A673 (cell line): ENCODE measurements around the gene EEF1G. TPM values are rescaled to one million over a fixed set of nuclear protein-coding genes. Genes with fewer than 3 reads are reported as not detected.

Experiments used
- BruUV-seq: library from RNA; stranded (reverse); fragments of 400-500 nt; replicated peaks from 2 replicates; lab custom pipeline; 2021; lab: Mats Ljungman, UMichigan
- CTCF ChIA-PET: fragments of 300-600 bp; sonication (Branson Sonifier 250); formaldehyde crosslinking; loops from one replicate; lab custom pipeline; 2022; ENCODE audit warnings: antibody characterized with exemption; lab: Charles Lee
- POLR2A ChIA-PET: fragments of 300-600 bp; sonication (Branson Sonifier 250); formaldehyde crosslinking; loops from one replicate; lab custom pipeline; 2022; ENCODE audit warnings: antibody characterized with exemption; ENCODE audit not compliant: low non-redundant PET; lab: Charles Lee
- DNase-seq: peaks from one replicate; pipeline ENCODE4 v3.0.0-alpha.2; 2015; ENCODE audit warnings: low spot score
- H3K27ac ChIP-seq: fragments of 200-600 bp; sonication (generic); 2 replicates; pipeline ENCODE4 v1.5.1; 2016; ENCODE audit warnings: mixed run types, low read depth, mild to moderate bottlenecking, mixed read lengths, antibody characterized with exemption, low read length; ENCODE audit not compliant: poor library complexity, severe bottlenecking
- H3K27me3 ChIP-seq: fragments of 200-600 bp; sonication (generic); replicated peaks from 2 replicates; pipeline ENCODE4 v1.6.1; 2017; ENCODE audit warnings: mixed run types, low read depth, mild to moderate bottlenecking, mixed read lengths, antibody characterized with exemption, low read length; ENCODE audit not compliant: insufficient read depth, poor library complexity
- H3K36me3 ChIP-seq: fragments of 200-600 bp; sonication (generic); 2 replicates; pipeline ENCODE4 v1.6.1; 2016; ENCODE audit warnings: mixed run types, mild to moderate bottlenecking, mixed read lengths, antibody characterized with exemption, low read length; ENCODE audit not compliant: insufficient read depth, poor library complexity, severe bottlenecking
- H3K4me1 ChIP-seq: fragments of 200-600 bp; sonication (generic); 2 replicates; pipeline ENCODE4 v1.6.1; 2017; ENCODE audit warnings: mixed run types, mild to moderate bottlenecking, mixed read lengths, antibody characterized with exemption, low read length; ENCODE audit not compliant: insufficient read depth, poor library complexity, severe bottlenecking
- H3K4me3 ChIP-seq: fragments of 200-600 bp; sonication (generic); 2 replicates; pipeline ENCODE4 v1.5.1; 2016; ENCODE audit warnings: low read depth, mixed run types, mild to moderate bottlenecking, mixed read lengths, low read length; ENCODE audit not compliant: poor library complexity, severe bottlenecking
- H3K9me3 ChIP-seq: fragments of 200-600 bp; sonication (generic); 2 replicates; pipeline ENCODE4 v1.6.1; 2016; ENCODE audit warnings: mixed run types, low read depth, mild to moderate bottlenecking, mixed read lengths, antibody characterized with exemption, low read length; ENCODE audit not compliant: poor library complexity, severe bottlenecking
- CTCF ChIP-seq: fragments of 300-800, 200-600 bp; sonication (generic); conservative IDR thresholded peaks from 2 replicates; pipeline ENCODE4 v1.5.1; 2017; ENCODE audit warnings: low read depth, mild to moderate bottlenecking, antibody characterized with exemption, low read length, moderate library complexity, mixed read lengths
- EZH2 ChIP-seq: fragments of 200-600 bp; sonication (generic); IDR thresholded peaks from 2 replicates; pipeline ENCODE4 v1.6.1; 2017; ENCODE audit warnings: borderline replicate concordance, low read depth, mild to moderate bottlenecking, mixed read lengths, antibody characterized with exemption, low read length; ENCODE audit not compliant: poor library complexity, severe bottlenecking
- intact Hi-C: fragments of 100-400 bp; cut with micrococcal nuclease; formaldehyde crosslinking; loops from one replicate; pipeline ENCODE4 v1.10.0; 2022; ENCODE audit not compliant: unreplicated experiment
- total RNA-seq: library from RNA; stranded (reverse); gene quantifications from 2 replicates; pipeline ENCODE4 v1.2.3, GENCODE V29; 2021

EEF1G gene
- total RNA-seq, 1 experiment from 2014 or later: 1,817 TPM

- H3K4me1 ChIP-seq: peaks cover 48% of the 10 kb centered on the region
- POLR2A ChIA-PET: no interaction called here
- no peak for TF ChIP-seq EZH2
- TF ChIP-seq CTCF: no peak
- no peak overlapping the region for H3K4me3 ChIP-seq
- H3K36me3 ChIP-seq: peaks cover 15% of the 10 kb centered on the region
- H3K9me3 ChIP-seq: no peaks in the 10 kb centered on the region
- H3K27me3 ChIP-seq: no peaks in the 10 kb centered on the region
- DNase-seq: no peak
- H3K27ac ChIP-seq: no peak overlapping the region
- no TSS peak for BruUV-seq
- intact Hi-C loops: no loop called here
- CTCF ChIA-PET: interaction anchor here (2.9 kb wide), 1 partner anchor 114 kb away, joined by 10 read pairs; no protein-coding TSS in a partner anchor
Observed at GRCh38 chr11:62538470-62539237, 35.0 kb downstream of the EEF1G start.

DNA sequence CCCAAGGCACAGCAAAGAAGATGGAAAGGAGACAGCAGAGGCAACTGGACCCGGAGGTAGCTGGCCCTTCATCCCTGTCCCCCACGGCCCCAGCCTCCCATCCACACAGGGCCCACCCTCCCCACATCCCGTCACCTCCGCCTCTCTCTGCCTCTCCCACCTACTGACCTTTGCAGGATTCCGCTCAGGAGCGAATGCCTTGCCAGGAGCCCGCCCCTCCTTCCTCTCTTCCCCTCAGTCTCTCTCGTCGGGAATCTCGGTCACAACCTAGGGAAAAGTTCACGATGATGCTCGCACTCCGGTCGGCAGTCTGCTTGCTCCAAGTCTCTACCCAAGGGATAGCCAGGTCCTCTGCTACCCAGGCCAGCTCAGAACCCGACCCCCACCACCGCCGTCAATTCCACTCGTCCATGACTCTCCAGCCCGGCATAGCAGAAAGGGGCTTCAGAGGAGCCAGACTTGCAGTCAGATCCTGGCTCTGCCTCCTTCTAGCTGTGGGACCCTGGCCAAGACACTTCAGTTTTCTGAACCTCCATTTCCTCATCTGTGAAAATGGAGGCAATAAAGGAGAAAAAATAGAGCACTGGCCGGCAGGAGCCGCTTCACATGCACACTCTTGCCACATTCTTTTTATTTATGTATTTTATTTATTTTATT is 37.3 kb downstream of the EEF1G start:
- Histone ChIP-seq H3K27me3 (no peaks in the 10 kb centered on the region), H3K36me3 (peaks cover 37% of the 10 kb centered on the region), H3K9me3 (no peaks in the 10 kb centered on the region), H3K4me1 (peaks cover 27% of the 10 kb centered on the region), H3K4me3 (no peak overlapping the region), H3K27ac (no peak overlapping the region)
- intact Hi-C loops: no loop called here
- ChIA-PET POLR2A (no interaction called here), CTCF (interaction anchor here (1.0 kb wide), 1 partner anchor 111 kb away, joined by 3 read pairs; no protein-coding TSS in a partner anchor)
- TF ChIP-seq EZH2: no peak
- no peak for TF ChIP-seq CTCF
- BruUV-seq: no TSS peak
- DNase-seq: no peak

- peaks cover 21% of the 10 kb centered on the region for H3K4me1 ChIP-seq
- TF ChIP-seq EZH2: no peak
- TF ChIP-seq CTCF: no peak
- no peak overlapping the region for H3K4me3 ChIP-seq
- H3K27me3 ChIP-seq: no peaks in the 10 kb centered on the region
- no TSS peak for BruUV-seq
- H3K36me3 ChIP-seq: peaks cover 44% of the 10 kb centered on the region
- intact Hi-C loops: no loop called here
- CTCF ChIA-PET: no interaction called here
- POLR2A ChIA-PET: no interaction called here
- H3K9me3 ChIP-seq: no peaks in the 10 kb centered on the region
- no peak for DNase-seq
- no peak overlapping the region for H3K27ac ChIP-seq
Observed at GRCh38 chr11:62535802-62536201, 37.9 kb downstream of the EEF1G start.
